Subcutaneous abdominal adipose tissue (tissue), 5 donors: ENCODE measurements around the gene MCRS1.
"Not testable (repeated sequence)": the region's sequence is repeated elsewhere in the genome, so short reads cannot be mapped to it uniquely, and the experiment has no call there.

Experiments
- H3K27ac ChIP-seq: one replicate; pipeline ENCODE4 v1.7.0; 2013; ENCODE audit warnings: low read depth, mild to moderate bottlenecking, inconsistent platforms, low read length, moderate library complexity
- H3K27me3 ChIP-seq, 5 donors: one replicate each; pipeline ENCODE4 v1.7.0; 2013; ENCODE audit warnings: low read length in 5 of 5, inconsistent platforms in 1 of 5; ENCODE audit not compliant: control insufficient read depth in 5 of 5, insufficient read depth in 4 of 5
- H3K36me3 ChIP-seq, 5 donors: one replicate each; pipeline ENCODE4 v1.7.0; 2013; ENCODE audit warnings: low read length in 5 of 5; ENCODE audit not compliant: control insufficient read depth in 5 of 5, insufficient read depth in 5 of 5
- H3K4me1 ChIP-seq, 5 donors: one replicate each; pipeline ENCODE4 v1.7.0; 2013; ENCODE audit warnings: low read length in 5 of 5, mild to moderate bottlenecking in 3 of 5, moderate library complexity in 1 of 5; ENCODE audit not compliant: control insufficient read depth in 5 of 5, insufficient read depth in 5 of 5
- H3K4me3 ChIP-seq, 5 donors: one replicate each; pipeline ENCODE4 v1.7.0; 2013; ENCODE audit warnings: low read length in 5 of 5, low read depth in 1 of 5
- H3K9ac ChIP-seq, 5 donors: one replicate each; pipeline ENCODE4 v1.7.0; 2013; ENCODE audit warnings: low read length in 5 of 5, mild to moderate bottlenecking in 4 of 5, moderate library complexity in 3 of 5
- H3K9me3 ChIP-seq, 5 donors: one replicate each; pipeline ENCODE4 v1.7.0; 2013; ENCODE audit warnings: low read length in 5 of 5; ENCODE audit not compliant: control insufficient read depth in 5 of 5
- donor health status: healthy.
- donor health status: healthy.
- donor health status: healthy.
- donor health status: healthy.
- donor health status: healthy.

MCRS1 gene, protein sequence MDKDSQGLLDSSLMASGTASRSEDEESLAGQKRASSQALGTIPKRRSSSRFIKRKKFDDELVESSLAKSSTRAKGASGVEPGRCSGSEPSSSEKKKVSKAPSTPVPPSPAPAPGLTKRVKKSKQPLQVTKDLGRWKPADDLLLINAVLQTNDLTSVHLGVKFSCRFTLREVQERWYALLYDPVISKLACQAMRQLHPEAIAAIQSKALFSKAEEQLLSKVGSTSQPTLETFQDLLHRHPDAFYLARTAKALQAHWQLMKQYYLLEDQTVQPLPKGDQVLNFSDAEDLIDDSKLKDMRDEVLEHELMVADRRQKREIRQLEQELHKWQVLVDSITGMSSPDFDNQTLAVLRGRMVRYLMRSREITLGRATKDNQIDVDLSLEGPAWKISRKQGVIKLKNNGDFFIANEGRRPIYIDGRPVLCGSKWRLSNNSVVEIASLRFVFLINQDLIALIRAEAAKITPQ

DNA sequence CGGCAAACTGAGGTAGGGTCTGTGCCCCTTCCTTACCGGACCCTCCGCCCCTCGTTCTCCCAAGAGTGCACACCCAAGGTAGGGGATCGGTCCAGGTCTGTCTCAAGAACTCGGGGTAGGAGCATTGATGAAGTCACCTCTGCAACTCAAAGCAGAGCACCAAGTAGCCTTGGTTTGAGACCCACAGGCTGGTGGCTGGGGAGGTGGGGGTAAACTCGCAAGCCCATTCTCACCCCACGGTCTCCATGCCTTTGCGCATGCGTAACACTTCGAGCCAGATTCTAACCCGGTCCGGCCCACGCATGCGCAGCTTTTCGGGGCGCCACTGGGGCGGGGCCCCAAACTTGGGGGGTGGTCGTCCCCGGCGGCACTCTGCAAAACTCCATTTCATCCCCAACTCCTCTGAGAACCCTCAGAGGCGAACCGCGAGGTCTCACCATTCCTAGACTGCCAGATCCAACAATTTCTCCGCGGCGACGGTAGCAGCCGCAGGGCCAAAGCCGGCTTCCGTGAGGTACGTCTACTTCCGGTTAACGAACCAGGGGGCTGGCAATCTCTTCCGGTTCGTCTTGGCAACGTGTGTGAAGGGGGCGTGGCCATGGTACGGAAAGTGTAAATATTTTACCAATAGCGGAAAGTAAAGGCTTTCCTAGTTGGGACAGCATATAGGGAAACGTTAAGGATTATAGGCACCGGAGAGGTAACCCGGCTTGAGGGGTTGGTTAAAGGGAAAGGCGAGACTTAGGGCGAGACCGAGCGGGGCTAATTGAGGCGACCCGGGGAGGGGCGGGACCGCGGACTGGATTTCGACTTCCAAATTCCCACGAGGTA, at the start of gene MCRS1:
Gene MCRS1, minus strand, starts transcription at position 532 of the 831 bp plus-strand sequence. CDS start 1,411 bp downstream, outside the sequence.
- Histone ChIP-seq H3K36me3 (peaks cover 0 to 30% (median 26%) of the 10 kb centered on the region in 5 donors), H3K9me3 (no peaks in the 10 kb centered on the region), H3K27ac (peak within 1 kb of the TSS; percentile 97), H3K27me3 (no peaks in the 10 kb centered on the region), H3K4me3 (peak within 1 kb of the TSS; percentile 77 to 100 (median 97)), H3K9ac (peak within 1 kb of the TSS; percentile 94 to 98 (median 97)), H3K4me1 (peaks cover 4 to 26% (median 24%) of the 10 kb centered on the region in 5 donors)

DNA sequence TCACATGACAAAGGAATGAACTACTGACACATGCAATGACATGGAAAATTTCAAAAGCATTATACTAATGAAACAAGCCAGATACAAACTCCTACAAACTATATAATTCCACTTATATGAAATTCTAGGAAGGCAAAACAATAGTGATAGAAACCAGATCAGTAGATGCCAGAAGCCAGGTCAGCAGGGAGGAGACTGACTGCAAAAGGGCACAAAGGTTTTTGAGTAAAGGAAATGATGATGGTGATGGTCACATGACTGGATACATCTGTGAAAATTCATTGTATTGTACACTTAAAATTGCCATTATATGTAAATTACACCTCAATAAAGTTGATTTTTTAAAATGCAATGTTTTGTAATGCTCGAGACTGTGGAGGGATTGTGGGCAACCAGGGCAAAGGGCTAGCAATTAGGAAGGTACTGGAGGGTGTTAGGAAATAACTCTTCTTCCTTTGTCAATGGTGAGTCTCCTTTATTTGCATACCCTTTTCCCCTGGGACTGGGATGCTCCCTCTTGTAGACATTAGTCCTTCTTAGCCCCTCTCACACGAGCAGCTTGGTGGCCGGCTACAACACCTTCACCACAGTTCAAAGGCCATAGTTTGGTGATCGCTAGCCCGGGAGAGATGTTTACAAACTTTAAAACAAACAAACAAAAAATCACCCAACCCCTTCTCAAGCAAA, 48.7 kb upstream of the MCRS1 start:
- no peak overlapping the region for H3K9ac ChIP-seq
- H3K9me3 ChIP-seq, result no peaks in the 10 kb centered on the region
- H3K27ac ChIP-seq, result no peak overlapping the region
- H3K4me3 ChIP-seq, result no peak overlapping the region
- H3K4me1 ChIP-seq, result peaks cover 2 to 16% (median 8%) of the 10 kb centered on the region in 5 donors
- no peaks in the 10 kb centered on the region for H3K36me3 ChIP-seq
- no peaks in the 10 kb centered on the region for H3K27me3 ChIP-seq

DNA sequence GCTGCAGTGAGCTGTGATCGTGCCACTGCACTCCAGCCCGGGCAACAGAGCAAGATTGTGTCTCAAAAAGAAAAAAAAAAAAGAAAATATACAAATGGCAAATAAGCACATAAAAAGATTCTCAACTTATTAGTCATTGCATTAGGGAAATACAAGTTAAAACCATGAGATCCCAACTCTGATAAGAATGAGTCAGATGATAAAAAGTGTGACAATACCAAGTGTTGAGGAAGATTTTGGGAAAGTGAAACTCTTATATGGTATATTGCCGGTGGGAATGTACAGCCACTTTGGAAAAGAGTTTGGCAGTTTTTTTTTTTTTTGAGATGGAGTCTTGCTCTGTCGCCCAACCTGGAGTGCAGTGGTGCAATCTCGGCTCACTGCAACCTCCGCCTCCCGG, 47.8 kb upstream of the MCRS1 start:
- Histone ChIP-seq H3K9ac (no peak overlapping the region), H3K27me3 (no peaks in the 10 kb centered on the region), H3K36me3 (no peaks in the 10 kb centered on the region), H3K9me3 (no peaks in the 10 kb centered on the region), H3K4me1 (peaks cover 0 to 14% (median 4%) of the 10 kb centered on the region in 5 donors), H3K4me3 (no peak overlapping the region), H3K27ac (no peak overlapping the region)

DNA sequence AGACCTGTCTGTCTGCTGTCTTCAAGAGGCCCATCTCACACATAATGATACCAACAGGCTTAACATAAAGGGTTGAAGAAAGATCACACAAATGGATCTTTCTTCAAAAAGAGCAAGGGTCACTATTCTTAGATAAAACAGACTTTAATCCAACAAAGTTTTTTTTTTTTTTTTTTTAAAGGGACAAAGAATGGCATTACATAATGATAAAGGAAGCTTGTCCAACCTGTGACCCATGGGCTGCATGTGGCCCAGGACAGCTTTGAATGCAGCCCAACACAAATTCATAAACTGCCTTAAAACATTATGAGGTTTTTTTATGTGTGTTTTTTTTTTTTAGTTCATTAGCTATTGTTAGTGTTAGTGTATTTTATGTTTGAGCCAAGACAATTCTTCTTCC, 44.3 kb upstream of the MCRS1 start:
- Histone ChIP-seq H3K36me3 (no peaks in the 10 kb centered on the region), H3K4me3 (no peak overlapping the region), H3K9ac (no peak overlapping the region), H3K9me3 (no peaks in the 10 kb centered on the region), H3K27ac (no peak overlapping the region), H3K4me1 (peaks cover 4 to 27% (median 18%) of the 10 kb centered on the region in 5 donors), H3K27me3 (no peaks in the 10 kb centered on the region)

DNA sequence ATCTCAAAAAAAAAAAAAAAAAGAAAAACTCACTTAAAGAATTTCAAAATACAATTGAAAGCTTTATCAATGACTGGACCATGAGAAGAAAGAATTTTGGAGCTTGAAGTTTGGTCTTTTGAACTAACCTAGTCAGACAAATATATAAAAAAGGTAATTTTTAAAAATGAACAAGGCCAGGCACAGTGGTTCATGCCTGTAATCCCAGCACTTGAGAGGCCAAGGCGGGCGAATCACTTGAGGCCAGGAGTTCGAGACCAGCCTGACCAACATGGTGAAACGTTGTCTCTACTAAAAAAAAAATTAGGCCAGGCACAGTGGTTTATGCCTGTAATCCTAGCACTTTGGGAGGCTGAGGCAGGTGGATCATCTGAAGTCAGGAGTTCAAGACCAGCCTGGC, 42.8 kb upstream of the MCRS1 start:
- not testable (repeated sequence) for H3K27ac ChIP-seq, H3K9me3 ChIP-seq, H3K27me3 ChIP-seq, H3K36me3 ChIP-seq, H3K9ac ChIP-seq, H3K4me3 ChIP-seq
- H3K4me1 ChIP-seq, result peaks cover 4 to 36% (median 26%) of the 10 kb centered on the region in 5 donors

DNA sequence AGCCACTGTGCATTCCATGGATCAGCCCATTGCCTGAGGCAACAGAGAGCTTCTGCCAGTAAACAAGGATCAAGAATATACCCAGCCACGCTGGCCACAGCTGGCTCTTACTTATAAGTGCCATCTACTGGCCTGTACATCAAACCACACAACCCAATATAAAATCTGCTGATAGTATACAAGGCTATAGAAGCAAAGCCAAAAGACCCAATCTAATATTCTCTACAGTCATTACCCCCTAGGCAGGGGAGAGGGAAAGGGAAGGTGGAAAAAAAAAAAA, 41.9 kb upstream of the MCRS1 start:
- Histone ChIP-seq H3K4me3 (no peak overlapping the region), H3K27me3 (no peaks in the 10 kb centered on the region), H3K36me3 (no peaks in the 10 kb centered on the region), H3K27ac (no peak overlapping the region), H3K9ac (no peak overlapping the region), H3K9me3 (no peaks in the 10 kb centered on the region), H3K4me1 (peaks cover 4 to 36% (median 26%) of the 10 kb centered on the region in 5 donors)

DNA sequence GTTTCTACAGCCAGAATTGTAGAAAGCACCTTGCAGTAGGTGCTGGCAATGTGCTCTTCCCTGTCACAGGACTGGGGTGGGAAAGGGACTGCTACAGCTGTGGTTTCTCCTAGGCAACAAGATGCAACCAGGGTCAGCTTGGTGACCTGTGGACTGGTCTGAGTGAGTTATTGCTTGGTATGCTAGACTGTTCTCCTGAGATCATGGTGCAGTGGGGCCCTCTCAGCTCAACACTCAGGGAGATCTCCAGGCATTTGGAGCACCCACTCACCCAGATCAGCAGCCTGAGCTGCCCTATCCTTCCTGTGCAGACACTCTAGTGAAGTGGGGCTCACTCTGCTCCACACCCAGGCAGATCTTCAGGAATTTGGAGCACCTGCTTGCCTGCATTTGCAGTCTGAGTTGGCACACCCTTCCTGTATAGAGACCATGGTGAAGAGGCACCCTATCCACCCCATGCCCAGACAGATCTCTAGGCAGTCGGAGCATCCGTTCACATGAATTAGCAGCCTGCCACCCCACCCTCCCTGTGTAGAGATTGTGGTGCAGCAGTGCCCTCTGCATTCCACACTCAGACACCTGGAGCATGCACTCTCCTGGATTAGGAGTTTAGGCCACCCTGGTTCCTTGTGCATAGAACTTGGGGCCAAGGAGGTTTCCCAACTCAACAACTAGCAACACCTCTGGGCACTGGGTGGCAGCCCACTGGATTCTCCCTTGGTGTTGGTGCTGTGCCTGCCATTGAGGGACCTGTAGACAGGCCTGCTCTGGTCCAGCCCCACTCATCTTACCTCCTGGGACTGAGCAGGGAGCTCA, 41.3 kb upstream of the MCRS1 start:
- H3K27ac ChIP-seq, result no peak overlapping the region
- H3K4me3 ChIP-seq, result no peak overlapping the region
- H3K9ac ChIP-seq, result no peak overlapping the region
- H3K27me3 ChIP-seq, result no peaks in the 10 kb centered on the region
- H3K4me1 ChIP-seq, result peaks cover 4 to 36% (median 26%) of the 10 kb centered on the region in 5 donors
- H3K36me3 ChIP-seq, result no peaks in the 10 kb centered on the region
- H3K9me3 ChIP-seq, result no peaks in the 10 kb centered on the region

DNA sequence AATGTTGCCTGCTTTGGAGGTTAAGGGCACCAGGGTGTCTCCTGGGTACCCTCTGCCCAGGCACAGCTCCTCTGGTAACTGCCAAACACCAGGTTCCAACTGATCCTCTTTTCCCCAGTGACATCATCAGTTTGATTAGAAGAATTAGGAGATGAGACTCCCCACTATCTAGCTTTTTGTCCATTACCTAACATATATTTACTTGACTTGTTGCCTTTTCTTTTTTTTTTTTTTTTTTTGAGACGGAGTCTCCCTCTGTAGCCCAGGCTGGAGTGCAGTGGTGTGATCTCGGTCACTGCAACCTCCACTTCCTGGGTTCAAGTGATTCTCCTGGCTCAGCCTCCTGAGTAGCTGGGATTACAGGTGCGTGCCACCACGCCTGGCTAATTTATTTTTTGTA, 37.6 kb upstream of the MCRS1 start, which contains the start of gene FAM186B:
Gene FAM186B, minus strand, starts transcription at position 101 of the 400 bp plus-strand sequence. CDS start 162 bp downstream, outside the sequence.
- peaks cover 4 to 36% (median 26%) of the 10 kb centered on the region in 5 donors for H3K4me1 ChIP-seq
- H3K4me3 ChIP-seq, H3K9ac ChIP-seq, H3K36me3 ChIP-seq, H3K27me3 ChIP-seq, H3K27ac ChIP-seq, H3K9me3 ChIP-seq: not testable (repeated sequence)

DNA sequence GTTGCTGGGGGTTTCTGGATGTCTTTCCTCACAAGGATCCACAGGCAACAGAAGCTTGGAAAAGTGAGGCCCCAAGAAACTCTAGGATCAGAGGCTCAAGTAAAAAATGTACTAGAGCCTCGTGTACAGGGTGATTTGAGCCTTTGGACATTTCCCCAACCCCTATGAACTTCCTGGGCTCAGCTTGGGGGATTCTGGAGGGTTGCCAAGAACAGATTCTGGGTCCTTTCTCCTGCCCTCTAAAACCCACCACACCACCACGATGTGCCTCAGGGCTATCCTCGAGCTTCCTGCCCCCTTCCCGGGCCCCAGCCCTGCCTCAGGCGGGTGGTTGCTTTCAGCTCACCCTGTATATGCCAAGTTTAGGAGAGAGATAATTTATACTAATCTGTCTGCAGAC, 36.9 kb upstream of the MCRS1 start:
- H3K9ac ChIP-seq, result no peak overlapping the region
- H3K9me3 ChIP-seq, result no peaks in the 10 kb centered on the region
- H3K4me1 ChIP-seq, result peaks cover 4 to 36% (median 26%) of the 10 kb centered on the region in 5 donors
- H3K36me3 ChIP-seq, result peaks cover 0 to 7% (median 4%) of the 10 kb centered on the region in 5 donors
- no peak overlapping the region for H3K27ac ChIP-seq
- no peak overlapping the region for H3K4me3 ChIP-seq
- no peaks in the 10 kb centered on the region for H3K27me3 ChIP-seq
